Ishikawa (cell line): ENCODE measurements around the gene PLPP1.

Experiments
- CEBPB ChIP-seq: IDR thresholded peaks from 2 replicates; pipeline ENCODE4 v1.6.1; 2012
- CREB1 ChIP-seq: IDR thresholded peaks from 2 replicates; pipeline ENCODE4 v1.6.1; 2012; ENCODE audit warnings: low read depth
- EGR1 ChIP-seq: IDR thresholded peaks from 2 replicates; pipeline ENCODE4 v1.6.1; 2012
- MAX ChIP-seq: IDR thresholded peaks from 2 replicates; pipeline ENCODE4 v1.6.1; 2012
- NFIC ChIP-seq: IDR thresholded peaks from 2 replicates; pipeline ENCODE4 v1.6.1; 2012
- RAD21 ChIP-seq: IDR thresholded peaks from 2 replicates; pipeline ENCODE4 v1.6.1; 2012; ENCODE audit warnings: low read depth
- REST ChIP-seq: IDR thresholded peaks from 2 replicates; pipeline ENCODE4 v1.6.1; 2012; ENCODE audit warnings: low read depth, mild to moderate bottlenecking
- TAF1 ChIP-seq: IDR thresholded peaks from 2 replicates; pipeline ENCODE4 v1.6.1; 2012; ENCODE audit warnings: low read depth, mild to moderate bottlenecking
- TCF12 ChIP-seq: IDR thresholded peaks from 2 replicates; pipeline ENCODE4 v1.6.1; 2012; ENCODE audit warnings: low read depth
- TEAD4 ChIP-seq: IDR thresholded peaks from 2 replicates; pipeline ENCODE4 v1.6.1; 2012
- TF ChIP-seq, protein P1 (sequence below): IDR thresholded peaks from 2 replicates; pipeline ENCODE4 v1.6.1; 2012

DNA sequence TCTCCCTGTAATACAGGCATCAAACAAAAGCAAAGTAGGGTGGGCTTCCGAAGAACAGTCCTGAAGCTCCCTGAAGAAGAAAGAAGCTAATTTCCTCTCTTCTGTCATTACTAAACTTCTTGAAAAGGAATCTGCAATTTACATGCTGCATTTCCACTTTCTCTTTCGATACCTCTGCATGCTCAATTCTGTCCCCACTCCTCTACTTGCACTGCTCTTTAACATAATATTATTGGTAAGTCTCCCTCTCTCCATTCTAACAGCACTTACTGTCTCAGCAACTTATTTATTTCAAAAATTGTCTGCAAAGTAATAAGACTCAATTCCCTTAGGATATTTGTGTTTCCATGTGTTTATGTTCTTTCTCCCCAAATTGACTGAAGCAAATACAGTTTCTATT is 3.9 kb upstream of the PLPP1 start:
- TF ChIP-seq TCF12 = no peak
- no peak for TF ChIP-seq RAD21
- TF ChIP-seq CREB1 = no peak
- TF ChIP-seq, protein P1, sequence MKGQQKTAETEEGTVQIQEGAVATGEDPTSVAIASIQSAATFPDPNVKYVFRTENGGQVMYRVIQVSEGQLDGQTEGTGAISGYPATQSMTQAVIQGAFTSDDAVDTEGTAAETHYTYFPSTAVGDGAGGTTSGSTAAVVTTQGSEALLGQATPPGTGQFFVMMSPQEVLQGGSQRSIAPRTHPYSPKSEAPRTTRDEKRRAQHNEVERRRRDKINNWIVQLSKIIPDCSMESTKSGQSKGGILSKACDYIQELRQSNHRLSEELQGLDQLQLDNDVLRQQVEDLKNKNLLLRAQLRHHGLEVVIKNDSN = no peak
- TF ChIP-seq TEAD4 = no peak
- TF ChIP-seq REST = no peak
- no peak for TF ChIP-seq CEBPB
- TF ChIP-seq MAX = no peak
- TF ChIP-seq TAF1 = no peak
- no peak for TF ChIP-seq NFIC
- TF ChIP-seq EGR1 = no peak
